ENCODE results near the gene FAM111B.
"Not testable (repeated sequence)": the region's sequence is repeated elsewhere in the genome, so short reads cannot be mapped to it uniquely, and the experiment has no call there.

- TF ChIP-seq CTCF (optimal IDR thresholded peaks at IDR 0.05 in 1 of 3, IDR thresholded peaks at IDR 0.05 in 1 of 3, conservative IDR thresholded peaks at IDR 0.05 in 1 of 3; ENCODE audit: extremely low read depth in 1 of 3, insufficient read depth in 2 of 3, low read length in 3 of 3); EZH2 (IDR thresholded peaks at IDR 0.05; ENCODE audit: low read length): not testable (repeated sequence)
Observed at GRCh38 chr11:59081430-59082020, 25.5 kb upstream of the FAM111B start.
